HL-60 (cell line): ENCODE measurements around the gene CCND1.

Experiments
- DNase-seq, 2 experiments: peaks; one replicate each; pipeline ENCODE4 v3.0.0-alpha.2; 2010 to 2020; ENCODE audit warnings: low read depth in 1 of 2, low spot score in 1 of 2
- H3K27ac ChIP-seq: fragments of 250-450 bp; sonication (Bioruptor Pico); replicated peaks from 2 replicates; pipeline ENCODE4 v1.5.1; 2020; ENCODE audit warnings: mild to moderate bottlenecking, moderate library complexity
- H3K27me3 ChIP-seq: fragments of 250-450 bp; sonication (Bioruptor Pico); 2 replicates; pipeline ENCODE4 v1.5.1; 2021; ENCODE audit warnings: mild to moderate bottlenecking, moderate library complexity; ENCODE audit not compliant: insufficient read depth, poor library complexity, severe bottlenecking
- H3K4me3 ChIP-seq: replicated peaks from 2 replicates; pipeline ENCODE4 v1.5.1; 2011; ENCODE audit warnings: mild to moderate bottlenecking, control low read depth, low read length; ENCODE audit not compliant: insufficient read depth
- GABPA ChIP-seq: IDR thresholded peaks from 2 replicates; pipeline ENCODE4 v1.6.1; 2012; ENCODE audit warnings: low read depth
- POLR2AphosphoS5 ChIP-seq: IDR thresholded peaks from 2 replicates; pipeline ENCODE4 v1.6.1; 2012; ENCODE audit warnings: low read depth
- REST ChIP-seq: IDR thresholded peaks from 2 replicates; pipeline ENCODE4 v1.6.1; 2012; ENCODE audit warnings: low read depth; ENCODE audit not compliant: insufficient replicate concordance
- SPI1 ChIP-seq: IDR thresholded peaks from 2 replicates; pipeline ENCODE4 v1.6.1; 2012; ENCODE audit warnings: low read depth, mild to moderate bottlenecking, borderline replicate concordance
- TF ChIP-seq, protein P1 (sequence below): IDR thresholded peaks from one replicate; pipeline ENCODE4 v1.5.1; 2011; ENCODE audit warnings: low read length, control low read depth, inconsistent platforms; ENCODE audit not compliant: insufficient read depth

The CCND1 gene

DNA sequence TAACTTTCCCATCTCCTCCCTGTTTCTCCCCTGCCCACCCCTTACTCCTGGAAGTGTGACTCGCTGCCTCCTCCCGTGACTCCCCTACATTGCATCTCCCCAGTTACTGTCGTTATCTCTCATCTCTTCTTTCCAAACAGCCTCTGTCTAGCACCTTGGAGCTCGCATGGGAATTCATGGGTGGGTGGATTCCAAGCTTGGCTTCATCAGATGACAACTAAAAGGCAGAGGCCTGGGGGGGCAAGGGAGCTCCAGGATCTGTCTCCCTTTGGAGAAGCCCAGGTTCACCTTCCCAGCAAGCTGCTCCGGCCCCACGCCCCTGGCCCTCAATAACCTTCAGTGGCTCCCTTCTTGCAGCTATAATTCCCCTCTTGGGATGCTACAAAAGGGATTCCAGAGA is 6.9 kb upstream of the CCND1 start:
- DNase-seq = no peak
- peaks cover 28% of the 10 kb centered on the region for H3K27me3 ChIP-seq
- no peak overlapping the region for H3K27ac ChIP-seq
- TF ChIP-seq SPI1 = no peak
- TF ChIP-seq GABPA = no peak
- TF ChIP-seq, protein P1, sequence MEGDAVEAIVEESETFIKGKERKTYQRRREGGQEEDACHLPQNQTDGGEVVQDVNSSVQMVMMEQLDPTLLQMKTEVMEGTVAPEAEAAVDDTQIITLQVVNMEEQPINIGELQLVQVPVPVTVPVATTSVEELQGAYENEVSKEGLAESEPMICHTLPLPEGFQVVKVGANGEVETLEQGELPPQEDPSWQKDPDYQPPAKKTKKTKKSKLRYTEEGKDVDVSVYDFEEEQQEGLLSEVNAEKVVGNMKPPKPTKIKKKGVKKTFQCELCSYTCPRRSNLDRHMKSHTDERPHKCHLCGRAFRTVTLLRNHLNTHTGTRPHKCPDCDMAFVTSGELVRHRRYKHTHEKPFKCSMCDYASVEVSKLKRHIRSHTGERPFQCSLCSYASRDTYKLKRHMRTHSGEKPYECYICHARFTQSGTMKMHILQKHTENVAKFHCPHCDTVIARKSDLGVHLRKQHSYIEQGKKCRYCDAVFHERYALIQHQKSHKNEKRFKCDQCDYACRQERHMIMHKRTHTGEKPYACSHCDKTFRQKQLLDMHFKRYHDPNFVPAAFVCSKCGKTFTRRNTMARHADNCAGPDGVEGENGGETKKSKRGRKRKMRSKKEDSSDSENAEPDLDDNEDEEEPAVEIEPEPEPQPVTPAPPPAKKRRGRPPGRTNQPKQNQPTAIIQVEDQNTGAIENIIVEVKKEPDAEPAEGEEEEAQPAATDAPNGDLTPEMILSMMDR = no peak
- no peak for TF ChIP-seq POLR2AphosphoS5
- TF ChIP-seq REST = no peak
- no peak overlapping the region for H3K4me3 ChIP-seq

GRCh38 chr11:69634590-69634989 is 6.4 kb upstream of the CCND1 start:
- H3K27me3 ChIP-seq = peaks cover 29% of the 10 kb centered on the region
- TF ChIP-seq SPI1 = no peak
- TF ChIP-seq GABPA = no peak
- TF ChIP-seq, protein P1 = no peak
- TF ChIP-seq POLR2AphosphoS5 = no peak
- no peak for TF ChIP-seq REST
- no peak for DNase-seq
- no peak overlapping the region for H3K4me3 ChIP-seq
- no peak overlapping the region for H3K27ac ChIP-seq

- no peak overlapping the region for H3K4me3 ChIP-seq
- H3K27ac ChIP-seq = no peak overlapping the region
- peaks cover 35% of the 10 kb centered on the region for H3K27me3 ChIP-seq
- no peak for DNase-seq
- TF ChIP-seq REST (no peak), SPI1 (no peak), GABPA (no peak)
- TF ChIP-seq, protein P1 = no peak
Measured at GRCh38 chr11:69635195-69635594, 5.8 kb upstream of the CCND1 start.
